Measurements from ENCODE around the gene DNALI1. TPM values are rescaled to one million over a fixed set of nuclear protein-coding genes. Genes with fewer than 3 reads are reported as not detected.
"Not testable (repeated sequence)": the region's sequence is repeated elsewhere in the genome, so short reads cannot be mapped to it uniquely, and the experiment has no call there.

DNALI1 gene
- not detected in 2 replicates for total RNA-seq (2014; rRNA removed; shearing (Covaris generic))
- not detected in 2 replicates for polyA plus RNA-seq (2014; cell fraction: nucleus; rRNA removed)

DNA sequence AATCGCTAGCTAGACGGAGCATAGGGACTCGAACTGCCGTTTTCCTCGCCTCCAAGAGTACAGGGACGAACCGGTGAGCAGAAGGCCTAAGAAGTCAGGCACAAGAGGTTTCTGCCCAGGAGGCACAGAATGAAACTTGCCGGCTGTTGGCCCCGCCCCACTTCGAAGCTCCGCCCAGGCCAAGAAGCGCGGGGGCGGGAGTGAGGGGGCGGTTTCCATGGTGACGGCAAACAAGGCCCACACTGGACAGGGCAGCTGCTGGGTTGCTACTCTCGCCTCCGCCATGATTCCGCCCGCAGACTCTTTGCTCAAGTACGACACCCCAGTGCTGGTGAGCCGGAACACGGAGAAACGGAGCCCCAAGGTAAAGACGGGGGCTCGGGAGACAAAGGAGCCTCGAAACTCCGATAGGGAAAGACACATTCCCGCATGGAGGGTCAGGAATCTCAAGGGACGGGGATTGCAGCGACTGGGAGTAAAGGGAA, at the start of gene DNALI1:
DNALI1 (plus strand) TSS at position 229 of the 485 bp plus-strand sequence; CDS start at position 284, 55 bp downstream.
- no peak for DNase-seq (ENCODE audit: extremely low read depth, low read depth)

- no peak for DNase-seq (ENCODE audit: extremely low read depth, low read depth)
Measured at GRCh38 chr1:37509181-37509580, 47.6 kb upstream of the DNALI1 start.

GRCh38 chr1:37513795-37514349, 42.9 kb upstream of the DNALI1 start:
- no peak for DNase-seq (ENCODE audit: extremely low read depth, low read depth)

GRCh38 chr1:37514350-37515184, 42.2 kb upstream of the DNALI1 start, which contains the start of gene MEAF6:
MEAF6 (minus strand) TSS chr1:37514766; CDS start chr1:37514746, 20 bp downstream.
- peak; percentile 65 for DNase-seq (ENCODE audit: extremely low read depth, low read depth)

GRCh38 chr1:37515185-37516034, 41.3 kb upstream of the DNALI1 start:
- DNase-seq (ENCODE audit: extremely low read depth, low read depth) = no peak

GRCh38 chr1:37517569-37517968, 39.2 kb upstream of the DNALI1 start:
- no peak for DNase-seq (ENCODE audit: extremely low read depth, low read depth)

DNA sequence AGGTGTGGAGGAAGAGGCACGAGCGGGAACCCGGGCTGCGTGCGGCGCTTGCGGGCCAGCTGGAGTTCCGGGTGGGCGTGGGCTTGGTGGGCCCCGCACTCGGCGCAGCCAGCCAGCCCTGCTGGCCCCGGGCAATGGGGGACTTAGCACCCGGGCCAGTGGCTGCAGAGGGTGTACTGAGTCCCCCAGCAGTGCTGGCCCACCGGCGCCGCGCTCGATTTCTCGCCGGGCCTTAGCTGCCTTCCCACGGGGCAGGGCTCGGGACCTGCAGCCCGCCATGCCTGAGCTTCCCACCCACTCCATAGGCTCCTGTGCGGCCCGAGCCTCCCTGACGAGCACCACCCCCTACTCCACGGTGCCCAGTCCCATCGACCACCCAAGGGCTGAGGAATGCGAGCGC, 38.5 kb upstream of the DNALI1 start:
- DNase-seq (ENCODE audit: extremely low read depth, low read depth) = not testable (repeated sequence)

GRCh38 chr1:37518929-37519328, 37.8 kb upstream of the DNALI1 start:
- not testable (repeated sequence) for DNase-seq (ENCODE audit: extremely low read depth, low read depth)

- DNase-seq (ENCODE audit: extremely low read depth, low read depth) = no peak
Measured at GRCh38 chr1:37519613-37520012, 37.1 kb upstream of the DNALI1 start.

DNA sequence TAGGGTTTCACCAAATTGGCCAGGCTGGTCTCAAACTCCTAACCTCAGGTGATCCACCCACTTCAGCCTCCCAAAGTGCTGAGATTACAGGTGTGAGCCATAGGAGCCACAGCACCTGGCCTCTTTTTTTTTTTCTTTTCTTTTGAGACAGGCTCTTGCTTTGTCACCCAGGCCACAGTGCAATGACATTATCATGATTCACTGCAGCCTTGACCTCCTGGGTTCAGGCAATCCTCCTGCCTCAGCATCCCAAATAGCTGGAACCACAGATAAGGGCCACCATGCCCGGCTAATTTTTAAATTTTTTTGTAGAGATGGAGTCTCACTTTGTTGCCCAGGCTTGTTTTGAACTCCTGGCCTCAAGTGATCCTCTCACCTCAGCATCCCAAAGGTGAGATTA, 26.9 kb upstream of the DNALI1 start:
- DNase-seq (ENCODE audit: extremely low read depth, low read depth) = not testable (repeated sequence)

DNA sequence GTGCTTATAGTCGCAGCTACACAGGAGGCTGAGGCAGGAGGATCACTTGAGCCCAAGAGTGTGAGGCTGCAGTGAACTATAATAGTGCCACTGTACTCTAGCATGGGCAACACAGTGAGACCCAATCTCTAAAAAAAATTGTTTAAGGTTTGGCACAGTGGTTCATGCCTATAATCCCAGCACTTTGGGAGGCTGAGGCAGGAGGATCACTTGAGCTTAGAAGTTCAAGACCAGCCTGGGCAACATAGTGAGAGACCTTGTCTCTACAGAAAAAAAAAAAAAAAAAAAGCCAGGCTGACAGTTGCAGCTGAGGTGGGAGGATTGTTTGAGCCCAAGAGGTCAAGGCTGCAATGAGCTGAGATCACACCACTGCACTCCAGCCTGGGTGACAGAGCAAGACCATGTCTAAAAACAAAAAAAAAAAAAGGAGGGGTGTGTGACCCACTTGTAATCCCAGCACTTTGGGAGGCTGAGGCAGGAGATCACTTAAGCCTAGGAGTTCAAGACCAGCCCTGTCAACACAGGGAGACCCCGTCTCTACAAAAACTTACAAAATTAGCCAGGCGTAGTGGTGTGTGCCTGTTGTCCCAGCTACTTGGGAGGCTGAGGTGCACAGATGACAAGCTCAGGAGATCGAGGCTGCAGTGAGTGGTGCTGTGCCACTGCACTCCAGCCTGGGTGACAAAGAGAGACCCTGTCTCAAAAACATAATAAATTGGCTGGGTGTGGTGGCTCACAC, 24.2 kb upstream of the DNALI1 start:
- not testable (repeated sequence) for DNase-seq (ENCODE audit: extremely low read depth, low read depth)

DNA sequence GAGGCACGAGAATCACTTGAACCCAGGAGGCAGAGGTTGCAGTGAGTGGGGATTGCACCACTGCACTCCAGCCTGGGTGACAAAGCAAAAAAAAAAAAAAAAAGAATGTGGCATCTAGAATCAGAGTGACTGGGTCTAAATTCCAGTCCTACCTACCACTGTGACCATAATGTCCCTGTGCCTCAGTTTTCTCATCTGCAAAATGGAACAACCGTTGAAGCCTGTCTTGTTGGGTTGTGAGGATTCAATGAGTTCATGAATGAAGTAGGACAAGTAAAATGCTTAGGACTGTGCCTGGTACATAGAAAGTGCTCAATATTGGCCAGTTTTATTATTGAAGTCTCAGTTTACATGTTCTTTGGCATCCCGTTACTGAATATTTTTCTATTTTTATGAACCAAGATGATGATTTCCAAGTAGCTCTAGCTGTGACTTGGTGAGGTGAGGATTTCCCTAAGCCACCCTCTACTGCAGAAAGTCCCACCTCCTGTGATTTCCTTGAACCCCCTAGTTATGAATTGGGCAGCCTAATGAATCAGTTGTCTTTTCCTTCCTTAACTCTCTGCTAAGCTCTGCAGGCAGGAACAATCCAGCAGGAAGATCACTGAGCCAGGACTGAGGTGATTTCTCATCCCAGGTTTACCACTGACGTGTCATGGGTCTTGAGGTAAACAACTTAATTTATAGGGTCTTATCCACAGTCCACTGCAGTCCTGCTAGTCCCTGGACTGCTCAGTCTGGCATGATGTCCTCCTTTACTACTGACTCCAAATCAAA, 23.2 kb upstream of the DNALI1 start:
- DNase-seq (ENCODE audit: extremely low read depth, low read depth) = no peak

GRCh38 chr1:37537378-37537777, 19.4 kb upstream of the DNALI1 start:
- no peak for DNase-seq (ENCODE audit: extremely low read depth, low read depth)

DNA sequence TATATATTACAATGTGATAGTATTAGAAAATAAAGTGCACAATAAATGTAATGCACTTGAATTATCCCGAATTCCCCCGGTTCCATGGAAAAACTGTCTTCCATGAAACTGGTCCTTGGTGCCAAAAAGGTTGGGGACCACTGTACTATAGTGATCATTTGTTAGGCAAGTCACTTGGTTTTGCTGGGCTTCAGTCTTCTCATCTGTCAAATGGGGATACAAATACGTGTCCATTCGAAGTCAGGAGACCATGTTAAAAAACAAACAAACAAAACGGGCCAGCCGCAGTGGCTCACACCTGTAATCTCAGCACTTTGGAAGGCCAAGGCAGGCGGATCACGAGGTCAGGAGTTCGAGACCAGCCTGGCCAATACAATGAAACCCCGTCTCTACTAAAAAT, 17.6 kb upstream of the DNALI1 start:
- DNase-seq (ENCODE audit: extremely low read depth, low read depth) = not testable (repeated sequence)

- DNase-seq (ENCODE audit: extremely low read depth, low read depth) = no peak
Measured at GRCh38 chr1:37540036-37540785, 16.5 kb upstream of the DNALI1 start.

DNA sequence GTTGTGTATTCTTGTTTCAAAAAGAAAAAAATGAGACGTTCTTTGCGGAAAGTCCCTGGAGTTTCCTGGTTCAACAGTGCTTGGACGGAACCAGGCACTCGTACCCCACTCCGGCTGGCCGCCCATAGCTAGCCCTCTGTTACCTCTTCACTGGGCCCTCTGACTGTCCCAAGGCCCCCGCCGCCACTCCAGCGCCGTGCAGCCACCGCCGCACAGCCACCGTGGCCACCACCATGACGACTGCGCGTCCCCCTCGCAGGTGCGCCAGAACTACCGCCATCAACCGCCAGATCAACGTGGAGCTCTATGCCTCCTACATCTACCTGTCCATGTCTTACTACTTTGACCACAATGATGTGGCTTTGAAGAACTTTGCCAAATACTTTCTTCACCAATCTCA, 12.2 kb upstream of the DNALI1 start:
- no peak for DNase-seq (ENCODE audit: extremely low read depth, low read depth)

DNA sequence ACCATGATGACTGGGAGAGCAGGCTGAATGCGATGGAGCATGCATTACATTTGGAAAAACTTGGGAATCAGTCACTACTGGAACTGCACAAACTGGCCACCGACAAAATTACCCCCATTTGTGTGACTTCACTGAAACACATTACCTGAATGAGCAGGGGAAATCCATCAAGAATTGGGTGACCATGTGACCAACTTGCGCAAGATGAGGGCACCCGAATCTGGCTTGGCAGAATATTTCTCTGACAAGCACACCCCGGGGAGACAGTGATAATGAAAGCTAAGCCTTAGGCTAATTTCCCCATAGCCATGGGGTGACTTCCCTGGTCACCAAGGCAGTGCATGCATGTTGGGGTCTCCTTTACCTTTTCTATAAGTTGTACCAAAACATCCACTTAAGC, 11.7 kb upstream of the DNALI1 start:
- DNase-seq (ENCODE audit: extremely low read depth, low read depth) = no peak

DNA sequence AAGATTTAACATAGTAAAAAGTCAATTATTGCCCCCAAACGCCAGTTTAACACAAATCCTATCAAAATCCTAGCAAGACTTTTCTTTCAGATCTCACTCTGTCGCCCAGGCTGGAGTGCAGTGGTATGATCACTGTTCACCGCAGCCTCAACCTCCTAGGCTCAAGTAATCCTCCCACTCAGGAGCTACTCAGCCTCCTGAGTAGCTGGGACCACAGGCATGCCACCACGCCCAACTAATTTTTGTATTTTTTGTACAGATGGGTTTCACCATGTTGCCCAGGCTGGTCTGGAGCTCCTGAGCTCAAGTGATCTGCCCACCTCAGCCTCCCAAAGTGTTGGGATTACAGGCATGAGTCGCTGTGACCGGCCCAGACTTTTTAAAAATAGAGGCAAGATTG, 7.4 kb upstream of the DNALI1 start:
- DNase-seq (ENCODE audit: extremely low read depth, low read depth) = no peak

- DNase-seq (ENCODE audit: extremely low read depth, low read depth) = no peak
Measured at GRCh38 chr1:37553598-37553926, 3.2 kb upstream of the DNALI1 start.

Data from NCI-H460 (cell line).